IMR-90 (cell line): ENCODE data around the gene SMARCD2. TPM values are rescaled to one million over a fixed set of nuclear protein-coding genes. Genes with fewer than 3 reads are reported as not detected.
A peak's percentile ranks its signal among the peaks of the same experiment; 100 is the strongest.
"Not testable (repeated sequence)": the region's sequence is repeated elsewhere in the genome, so short reads cannot be mapped to it uniquely, and the experiment has no call there.

ENCODE experiments used
- ATAC-seq: fragments of 200-7000 bp; cut with Tn5 transposase; 2 replicates; pipeline ENCODE4 v1.9.1; 2020; ENCODE audit warnings: low read depth, mild to moderate bottlenecking, moderate library complexity
- BruUV-seq: library from RNA; stranded (reverse); fragments of 400-500 nt; replicated peaks from 2 replicates; lab custom pipeline; 2021; lab: Mats Ljungman, UMichigan
- CTCF ChIA-PET: fragments of 300-600 bp; formaldehyde crosslinking; extraction: SDS; loops from one replicate; lab custom pipeline; 2021; ENCODE audit warnings: antibody characterized with exemption; lab: Yijun Ruan, JAX
- POLR2A ChIA-PET: fragments of 300-600 bp; sonication (Branson Sonifier 250); formaldehyde crosslinking; loops from one replicate; lab custom pipeline; 2022; ENCODE audit warnings: antibody characterized with exemption; ENCODE audit not compliant: unreplicated experiment; lab: Charles Lee
- DNase-seq: peaks from one replicate; pipeline ENCODE4 v3.0.0; 2013
- H2AFZ ChIP-seq: replicated peaks from 2 replicates; pipeline ENCODE3; 2013; ENCODE audit warnings: low read length, mild to moderate bottlenecking; ENCODE audit not compliant: poor library complexity
- H2AK5ac ChIP-seq: 2 replicates; pipeline ENCODE4 v1.6.1; 2013; ENCODE audit warnings: low read depth, low read length, inconsistent platforms
- H2AK9ac ChIP-seq: replicated peaks from 2 replicates; pipeline ENCODE3; 2013; ENCODE audit warnings: mild to moderate bottlenecking, low read depth, low read length, moderate library complexity; ENCODE audit not compliant: poor library complexity
- H2BK120ac ChIP-seq: 2 replicates; pipeline ENCODE4 v1.6.1; 2013; ENCODE audit warnings: low read depth, low read length, inconsistent platforms
- H2BK15ac ChIP-seq: 3 replicates; pipeline ENCODE4 v1.6.1; 2013; ENCODE audit warnings: low read depth, low read length, inconsistent platforms
- H2BK20ac ChIP-seq: 2 replicates; pipeline ENCODE4 v1.6.1; 2013; ENCODE audit warnings: low read depth, mild to moderate bottlenecking, inconsistent platforms, low read length, moderate library complexity
- H2BK5ac ChIP-seq: 2 replicates; pipeline ENCODE4 v1.6.1; 2013; ENCODE audit warnings: mild to moderate bottlenecking, low read depth, low read length, inconsistent platforms; ENCODE audit not compliant: poor library complexity, severe bottlenecking
- H3K14ac ChIP-seq: replicated peaks from 2 replicates; pipeline ENCODE4 v1.6.1; 2013; ENCODE audit warnings: low read depth, low read length, inconsistent platforms
- H3K18ac ChIP-seq: 2 replicates; pipeline ENCODE4 v1.6.1; 2013; ENCODE audit warnings: low read depth, low read length, control low read depth
- H3K23ac ChIP-seq: 2 replicates; pipeline ENCODE4 v1.6.1; 2013; ENCODE audit warnings: low read depth, low read length, inconsistent platforms
- H3K27ac ChIP-seq: 2 replicates; pipeline ENCODE4 v1.5.1; 2013; ENCODE audit warnings: mild to moderate bottlenecking, control low read depth, low read length; ENCODE audit not compliant: insufficient read depth
- H3K27me3 ChIP-seq: 2 replicates; pipeline ENCODE4 v1.6.1; 2013; ENCODE audit warnings: low read length; ENCODE audit not compliant: control insufficient read depth, insufficient read depth
- H3K36me3 ChIP-seq: 2 replicates; pipeline ENCODE4 v1.6.1; 2013; ENCODE audit warnings: low read length, mixed read lengths; ENCODE audit not compliant: control insufficient read depth, insufficient read depth
- H3K4ac ChIP-seq: 2 replicates; pipeline ENCODE4 v1.6.1; 2013; ENCODE audit warnings: low read depth, low read length, inconsistent platforms
- H3K4me1 ChIP-seq: 2 replicates; pipeline ENCODE4 v1.6.1; 2013; ENCODE audit warnings: low read length, mixed read lengths; ENCODE audit not compliant: control insufficient read depth, insufficient read depth
- H3K4me2 ChIP-seq: 2 replicates; pipeline ENCODE4 v1.6.1; 2013; ENCODE audit warnings: low read depth, mild to moderate bottlenecking, control low read depth, low read length, moderate library complexity
- H3K4me3 ChIP-seq: 2 replicates; pipeline ENCODE4 v1.5.1; 2013; ENCODE audit warnings: low read depth, mild to moderate bottlenecking, control low read depth, low read length, moderate library complexity; ENCODE audit not compliant: insufficient read depth
- H3K56ac ChIP-seq: 2 replicates; pipeline ENCODE4 v1.6.1; 2013; ENCODE audit warnings: low read length, inconsistent platforms; ENCODE audit not compliant: insufficient read depth; ENCODE audit errors: extremely low read depth
- H3K79me1 ChIP-seq, 2 experiments: 2 replicates each; pipeline ENCODE4 v1.6.1; 2013; ENCODE audit warnings: low read length in 2 of 2, inconsistent platforms in 1 of 2, low read depth in 1 of 2
- H3K9ac ChIP-seq: 2 replicates; pipeline ENCODE4 v1.6.1; 2013; ENCODE audit warnings: low read depth, low read length, control low read depth
- H3K9me1 ChIP-seq: 2 replicates; pipeline ENCODE4 v1.6.1; 2013; ENCODE audit warnings: low read length, inconsistent platforms; ENCODE audit not compliant: insufficient read depth
- H3K9me3 ChIP-seq: 2 replicates; pipeline ENCODE4 v1.6.1; 2013; ENCODE audit warnings: low read length; ENCODE audit not compliant: control insufficient read depth, insufficient read depth
- H4K20me1 ChIP-seq: 2 replicates; pipeline ENCODE4 v1.6.1; 2013; ENCODE audit warnings: low read length, inconsistent platforms; ENCODE audit not compliant: insufficient read depth
- H4K5ac ChIP-seq: 2 replicates; pipeline ENCODE4 v1.6.1; 2013; ENCODE audit warnings: mild to moderate bottlenecking, low read depth, low read length, control low read depth
- H4K8ac ChIP-seq, 2 experiments: 2 replicates each; pipeline ENCODE4 v1.6.1; 2013; ENCODE audit warnings: low read depth in 2 of 2, low read length in 2 of 2, control low read depth in 1 of 2, inconsistent platforms in 1 of 2
- H4K91ac ChIP-seq: 2 replicates; pipeline ENCODE4 v1.6.1; 2013; ENCODE audit warnings: low read depth, low read length, inconsistent platforms; ENCODE audit not compliant: insufficient read depth
- FOS ChIP-seq: fragments of 150-350 bp; IDR thresholded peaks from 2 replicates; pipeline ENCODE4 v1.6.1; 2016; ENCODE audit warnings: low read depth, low read length
- MAFK ChIP-seq: IDR thresholded peaks from 2 replicates; pipeline ENCODE4 v1.6.1; 2012; ENCODE audit warnings: low read depth, low read length, improper control_type of control experiment
- MXI1 ChIP-seq: IDR thresholded peaks from 2 replicates; pipeline ENCODE4 v1.6.1; 2012; ENCODE audit warnings: low read depth, mild to moderate bottlenecking, low read length, moderate library complexity, borderline replicate concordance
- RAD21 ChIP-seq: IDR thresholded peaks from 2 replicates; pipeline ENCODE4 v1.6.1; 2012; ENCODE audit warnings: low read length, improper control_type of control experiment
- RCOR1 ChIP-seq: IDR thresholded peaks from 2 replicates; pipeline ENCODE4 v1.6.1; 2012; ENCODE audit warnings: mild to moderate bottlenecking, low read length, improper control_type of control experiment; ENCODE audit not compliant: insufficient replicate concordance
- SMC3 ChIP-seq: fragments of 150-350 bp; IDR thresholded peaks from 2 replicates; pipeline ENCODE4 v1.6.1; 2016; ENCODE audit warnings: low read depth, mild to moderate bottlenecking, antibody characterized with exemption, low read length, moderate library complexity
- USF2 ChIP-seq: fragments of 150-350 bp; IDR thresholded peaks from 2 replicates; pipeline ENCODE4 v1.6.1; 2017; ENCODE audit warnings: mild to moderate bottlenecking, antibody characterized with exemption, low read length, low read depth
- WGBS, 2 experiments: methylation state at CpG; one replicate each; pipeline versions ENCODE4 v1.1.5 to v1.1.7; 2013; ENCODE audit warnings: missing lambda C conversion rate in 2 of 2; ENCODE audit not compliant: insufficient read length in 1 of 2; ENCODE audit errors: extremely low coverage in 2 of 2; 5-methylcytosine and 5-hydroxymethylcytosine counted together
- dilution Hi-C: fragments of 300-500 bp; cut with HindIII; formaldehyde crosslinking; loops from one replicate; pipeline ENCODE4 v1.14.3; 2018; ENCODE audit warnings: low sequenced_read_pairs; ENCODE audit not compliant: unreplicated experiment
- in situ Hi-C: fragments of 300-500 bp; cut with MboI; formaldehyde crosslinking; loops from 3 replicates; pipeline ENCODE4 v1.14.3; 2019; ENCODE audit warnings: low sequenced_read_pairs, inconsistent platforms, mixed read lengths
- intact Hi-C: fragments of 100-400 bp; cut with micrococcal nuclease; formaldehyde crosslinking; loops from 2 replicates; pipeline ENCODE4 v1.10.0; 2022
- polyA plus RNA-seq, 3 experiments: library from polyadenylated mRNA; depleted of rRNA; stranded (reverse); fragments of >200 nt; gene quantifications; 2 replicates each; pipeline ENCODE4 v1.2.3, GENCODE V29; 2012; ENCODE audit warnings: low replicate concordance in 1 of 3
- total RNA-seq: library from RNA; depleted of rRNA; stranded (reverse); fragments of >200 nt; gene quantifications from 2 replicates; pipeline ENCODE4 v1.2.3, GENCODE V29; 2012

The SMARCD2 gene
- total and polyA plus RNA-seq, 2 of the 4 experiments (the other 2 are of a cell fraction) = 56.9 to 91.2 TPM

- DNase-seq = peak; percentile 8
- Histone ChIP-seq H3K4me1 (no peaks in the 10 kb centered on the region), H3K23ac (no peak overlapping the region), H3K9me1 (no peaks in the 10 kb centered on the region), H4K5ac (no peak overlapping the region), H3K18ac (no peak overlapping the region), H3K56ac (no peak overlapping the region), H2AK5ac (no peak overlapping the region), H3K79me1 (peaks cover 39 to 47% of the 10 kb centered on the region in 2 experiments), H3K9me3 (no peaks in the 10 kb centered on the region), H3K4ac (no peak overlapping the region), H2BK120ac (no peak overlapping the region), H2AFZ (no peak overlapping the region), H4K8ac (no peak overlapping the region), H3K9ac (no peak overlapping the region), H3K27ac (no peak overlapping the region), H2AK9ac (no peak overlapping the region), H3K27me3 (no peaks in the 10 kb centered on the region), H2BK15ac (no peak overlapping the region), H2BK5ac (no peak overlapping the region), H3K4me3 (no peak overlapping the region), H3K36me3 (peaks cover 65% of the 10 kb centered on the region), H4K91ac (no peak overlapping the region), H3K14ac (no peak overlapping the region), H3K4me2 (no peak overlapping the region), H4K20me1 (peaks cover 9% of the 10 kb centered on the region), H2BK20ac (no peak overlapping the region)
- TF ChIP-seq MAFK (no peak), MXI1 (no peak), FOS (no peak), SMC3 (no peak), RCOR1 (no peak), USF2 (no peak), RAD21 (no peak)
- intact Hi-C loops = loop anchor here (5.0 kb wide), 1 partner anchor 41 kb away; no protein-coding TSS in a partner anchor
- no peak for ATAC-seq
- in situ Hi-C loops = no loop called here
- POLR2A ChIA-PET = no interaction called here
- WGBS, 2 experiments = no CpG with 5 or more reads among the region's 3 CpGs
- BruUV-seq = no TSS peak
- dilution Hi-C loops = no loop called here
- CTCF ChIA-PET = interaction anchor here (0.7 to 1.5 kb wide), 2 partner anchors 18 to 50 kb away, joined by 5 to 6 read pairs; no protein-coding TSS in a partner anchor
These were observed 43.8 kb downstream of the SMARCD2 start for GRCh38 chr17:63798572-63799106.

- H2BK15ac ChIP-seq, H3K14ac ChIP-seq, H2AK5ac ChIP-seq, H4K5ac ChIP-seq, H3K18ac ChIP-seq, H4K91ac ChIP-seq, H3K4me3 ChIP-seq, H2AK9ac ChIP-seq, H2BK5ac ChIP-seq, H3K4me2 ChIP-seq, H2BK20ac ChIP-seq, dilution Hi-C loops, H2AFZ ChIP-seq, H3K4ac ChIP-seq, H3K27me3 ChIP-seq, POLR2A ChIA-PET, H3K9me3 ChIP-seq, H3K27ac ChIP-seq, H3K4me1 ChIP-seq, H2BK120ac ChIP-seq, H3K56ac ChIP-seq, DNase-seq, H3K9me1 ChIP-seq, H3K9ac ChIP-seq, BruUV-seq, ATAC-seq, H3K23ac ChIP-seq, H4K20me1 ChIP-seq, H4K8ac ChIP-seq, in situ Hi-C loops: not testable (repeated sequence)
- WGBS, 2 experiments = no CpG with 5 or more reads among the region's 10 CpGs
- CTCF ChIA-PET = interaction anchor here (0.6 kb wide), 1 partner anchor 1168 kb away, joined by 3 read pairs; no protein-coding TSS in a partner anchor
- Histone ChIP-seq H3K79me1 (peaks cover 32 to 56% of the 10 kb centered on the region in 2 experiments), H3K36me3 (peaks cover 63% of the 10 kb centered on the region)
- intact Hi-C loops = loop anchor here (5.0 kb wide), 1 partner anchor 39 kb away; no protein-coding TSS in a partner anchor
These were observed 46.1 kb downstream of the SMARCD2 start for GRCh38 chr17:63796375-63796774.
